Globus pallidus (tissue), 1 donor: ENCODE measurements around the gene RAB3IL1.
"Not testable (repeated sequence)": the region's sequence is repeated elsewhere in the genome, so short reads cannot be mapped to it uniquely, and the experiment has no call there.

Experiments used
- DNase-seq: peaks from one replicate; pipeline ENCODE4 v3.0.0-alpha.2; 2015; ENCODE audit warnings: low spot score

The RAB3IL1 gene

GRCh38 chr11:61953632-61954031 is 36.3 kb upstream of the RAB3IL1 start:
- DNase-seq: not testable (repeated sequence)

- DNase-seq: no peak
These were observed 35.5 kb upstream of the RAB3IL1 start for GRCh38 chr11:61952882-61953281.

- DNase-seq: no peak
These were observed 34.2 kb upstream of the RAB3IL1 start for GRCh38 chr11:61951484-61952135.

- peak; percentile 89 for DNase-seq
These were observed 32.7 kb upstream of the RAB3IL1 start, which contains the start of gene BEST1 for GRCh38 chr11:61950035-61950547. BEST1 (plus strand) TSS chr11:61950351; CDS start chr11:61951807, 1,456 bp downstream.

GRCh38 chr11:61949169-61950034 is 32.0 kb upstream of the RAB3IL1 start:
- DNase-seq: peak; percentile 99

GRCh38 chr11:61948505-61948904 is 31.1 kb upstream of the RAB3IL1 start:
- DNase-seq: no peak

GRCh38 chr11:61947486-61948210 is 30.3 kb upstream of the RAB3IL1 start:
- peak; percentile 89 for DNase-seq

GRCh38 chr11:61946894-61947293 is 29.5 kb upstream of the RAB3IL1 start:
- no peak for DNase-seq

- no peak for DNase-seq
These were observed 27.8 kb upstream of the RAB3IL1 start for GRCh38 chr11:61945191-61945590.

- no peak for DNase-seq
These were observed 23.1 kb upstream of the RAB3IL1 start for GRCh38 chr11:61940466-61940865.

GRCh38 chr11:61935861-61936260 is 18.5 kb upstream of the RAB3IL1 start:
- no peak for DNase-seq

GRCh38 chr11:61930933-61931332 is 13.6 kb upstream of the RAB3IL1 start:
- DNase-seq: no peak

- DNase-seq: no peak
These were observed 11.2 kb upstream of the RAB3IL1 start for GRCh38 chr11:61928606-61929005.

- no peak for DNase-seq
These were observed 10.1 kb upstream of the RAB3IL1 start for GRCh38 chr11:61927501-61927900.

- no peak for DNase-seq
These were observed 8.9 kb upstream of the RAB3IL1 start for GRCh38 chr11:61926235-61926634.

- no peak for DNase-seq
These were observed 8.4 kb upstream of the RAB3IL1 start for GRCh38 chr11:61925736-61926135.

- DNase-seq: no peak
These were observed 6.7 kb upstream of the RAB3IL1 start for GRCh38 chr11:61924064-61924455.

- no peak for DNase-seq
These were observed 6.0 kb upstream of the RAB3IL1 start for GRCh38 chr11:61923166-61924063.

- DNase-seq: no peak
These were observed 5.2 kb upstream of the RAB3IL1 start for GRCh38 chr11:61922539-61922938.

GRCh38 chr11:61921446-61921845 is 4.1 kb upstream of the RAB3IL1 start:
- no peak for DNase-seq
